GM18520 (cell line): ENCODE measurements around the gene SLC2A6.

ENCODE experiments used
- ATAC-seq: cut with Tn5 transposase; IDR thresholded peaks from one replicate; pipeline ENCODE4 v1.9.1; 2021; ENCODE audit not compliant: unreplicated experiment

Gene SLC2A6

GRCh38 chr9:133516256-133516960 lies 37.5 kb upstream of the SLC2A6 start:
- ATAC-seq: no peak

GRCh38 chr9:133515615-133516255 lies 36.8 kb upstream of the SLC2A6 start:
- no peak for ATAC-seq

GRCh38 chr9:133515240-133515610 lies 36.3 kb upstream of the SLC2A6 start:
- ATAC-seq: no peak

- ATAC-seq: no peak
Measured at GRCh38 chr9:133514460-133515239, 35.8 kb upstream of the SLC2A6 start.

- ATAC-seq: no peak
Measured at GRCh38 chr9:133513214-133514100, 34.6 kb upstream of the SLC2A6 start.

GRCh38 chr9:133512253-133513213 lies 33.6 kb upstream of the SLC2A6 start:
- no peak for ATAC-seq

- no peak for ATAC-seq
Measured at GRCh38 chr9:133511607-133512006, 32.7 kb upstream of the SLC2A6 start.

- no peak for ATAC-seq
Measured at GRCh38 chr9:133510926-133511505, 32.1 kb upstream of the SLC2A6 start.

- ATAC-seq: no peak
Measured at GRCh38 chr9:133509179-133510083, 30.5 kb upstream of the SLC2A6 start.

GRCh38 chr9:133508046-133508445 lies 29.1 kb upstream of the SLC2A6 start:
- no peak for ATAC-seq

GRCh38 chr9:133507246-133507965 lies 28.5 kb upstream of the SLC2A6 start:
- no peak for ATAC-seq

GRCh38 chr9:133506653-133507038 lies 27.7 kb upstream of the SLC2A6 start:
- ATAC-seq: no peak

GRCh38 chr9:133505901-133506652 lies 27.2 kb upstream of the SLC2A6 start:
- ATAC-seq: no peak

- no peak for ATAC-seq
Measured at GRCh38 chr9:133505186-133505830, 26.4 kb upstream of the SLC2A6 start.

GRCh38 chr9:133502112-133502511 lies 23.2 kb upstream of the SLC2A6 start:
- ATAC-seq: no peak

GRCh38 chr9:133499892-133500270 lies 21.0 kb upstream of the SLC2A6 start:
- no peak for ATAC-seq
